ENCODE results near the gene LAMA1.

- TF ChIP-seq, protein P1, sequence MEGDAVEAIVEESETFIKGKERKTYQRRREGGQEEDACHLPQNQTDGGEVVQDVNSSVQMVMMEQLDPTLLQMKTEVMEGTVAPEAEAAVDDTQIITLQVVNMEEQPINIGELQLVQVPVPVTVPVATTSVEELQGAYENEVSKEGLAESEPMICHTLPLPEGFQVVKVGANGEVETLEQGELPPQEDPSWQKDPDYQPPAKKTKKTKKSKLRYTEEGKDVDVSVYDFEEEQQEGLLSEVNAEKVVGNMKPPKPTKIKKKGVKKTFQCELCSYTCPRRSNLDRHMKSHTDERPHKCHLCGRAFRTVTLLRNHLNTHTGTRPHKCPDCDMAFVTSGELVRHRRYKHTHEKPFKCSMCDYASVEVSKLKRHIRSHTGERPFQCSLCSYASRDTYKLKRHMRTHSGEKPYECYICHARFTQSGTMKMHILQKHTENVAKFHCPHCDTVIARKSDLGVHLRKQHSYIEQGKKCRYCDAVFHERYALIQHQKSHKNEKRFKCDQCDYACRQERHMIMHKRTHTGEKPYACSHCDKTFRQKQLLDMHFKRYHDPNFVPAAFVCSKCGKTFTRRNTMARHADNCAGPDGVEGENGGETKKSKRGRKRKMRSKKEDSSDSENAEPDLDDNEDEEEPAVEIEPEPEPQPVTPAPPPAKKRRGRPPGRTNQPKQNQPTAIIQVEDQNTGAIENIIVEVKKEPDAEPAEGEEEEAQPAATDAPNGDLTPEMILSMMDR (conservative IDR thresholded peaks at IDR 0.05; ENCODE audit: low read depth, low read length), result no peak
- TF ChIP-seq EZH2 (IDR thresholded peaks at IDR 0.05; ENCODE audit: low read length, unreplicated experiment), result no peak
Observed at GRCh38 chr18:7004009-7004408, 113.6 kb downstream of the LAMA1 start.
